Vagina (tissue), 2 donors: ENCODE measurements around the gene SLC5A10.

Source experiments
- CTCF ChIP-seq, 3 experiments: fragments of 450-650 bp in 2 of 3; fragments of 200-600 bp in 1 of 3; sonication (generic) in 1 of 3; IDR thresholded peaks; one replicate each; pipeline ENCODE4 v1.5.1; 2017 to 2019; ENCODE audit warnings: antibody characterized with exemption in 3 of 3, mild to moderate bottlenecking in 2 of 3, moderate library complexity in 2 of 3
- POLR2A ChIP-seq, 2 donors: fragments of 450-650 bp; IDR thresholded peaks; one replicate each; pipeline ENCODE4 v1.6.1; 2017; ENCODE audit warnings: antibody characterized with exemption in 2 of 2, mild to moderate bottlenecking in 2 of 2, moderate library complexity in 2 of 2
- POLR2AphosphoS5 ChIP-seq, 2 donors: sonication (generic); formaldehyde crosslinking; IDR thresholded peaks; one replicate each; pipeline ENCODE4 v1.9.0; 2017; ENCODE audit warnings: antibody characterized with exemption in 2 of 2, mild to moderate bottlenecking in 2 of 2, low read depth in 1 of 2; ENCODE audit not compliant: insufficient read depth in 1 of 2

DNA sequence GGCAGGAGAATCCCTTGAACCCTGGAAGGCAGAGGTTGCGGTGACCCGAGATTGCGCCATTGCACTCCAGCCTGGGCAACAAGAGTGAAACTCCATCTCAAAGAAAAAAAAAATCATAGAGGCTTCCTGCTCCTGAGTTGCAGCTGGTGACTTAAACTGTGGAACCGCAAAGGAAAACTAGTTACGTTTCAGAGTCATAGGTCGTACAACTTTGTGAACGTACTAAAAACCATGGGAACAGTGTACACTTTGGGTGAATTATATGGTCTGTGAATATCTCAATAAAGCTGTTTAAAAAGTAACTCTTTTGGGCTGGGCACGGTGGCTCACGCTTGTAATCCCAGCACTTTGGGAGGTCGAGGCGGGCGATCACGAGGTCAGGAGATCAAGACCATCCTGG lies 23.6 kb downstream of the SLC5A10 start:
- no peak for TF ChIP-seq POLR2AphosphoS5 (IDR thresholded peaks at IDR 0.05; ENCODE audit: insufficient read depth in 1 of 2, low read depth in 1 of 2)
- no peak for TF ChIP-seq CTCF (IDR thresholded peaks at IDR 0.05)
- no peak for TF ChIP-seq POLR2A (IDR thresholded peaks at IDR 0.05)
